Ishikawa (cell line): Measurements from ENCODE around the gene FOXL2NB.

Experiments
- CEBPB ChIP-seq: IDR thresholded peaks from 2 replicates; pipeline ENCODE4 v1.6.1; 2012
- CREB1 ChIP-seq: IDR thresholded peaks from 2 replicates; pipeline ENCODE4 v1.6.1; 2012; ENCODE audit warnings: low read depth
- EGR1 ChIP-seq: IDR thresholded peaks from 2 replicates; pipeline ENCODE4 v1.6.1; 2012
- EP300 ChIP-seq: IDR thresholded peaks from 2 replicates; pipeline ENCODE4 v1.6.1; 2012; ENCODE audit warnings: borderline replicate concordance
- NFIC ChIP-seq: IDR thresholded peaks from 2 replicates; pipeline ENCODE4 v1.6.1; 2012
- TAF1 ChIP-seq: IDR thresholded peaks from 2 replicates; pipeline ENCODE4 v1.6.1; 2012; ENCODE audit warnings: low read depth, mild to moderate bottlenecking
- TCF12 ChIP-seq: IDR thresholded peaks from 2 replicates; pipeline ENCODE4 v1.6.1; 2012; ENCODE audit warnings: low read depth
- TEAD4 ChIP-seq: IDR thresholded peaks from 2 replicates; pipeline ENCODE4 v1.6.1; 2012
- YY1 ChIP-seq: IDR thresholded peaks from 2 replicates; pipeline ENCODE4 v1.6.1; 2012; ENCODE audit warnings: low read depth
- ZBTB7A ChIP-seq: IDR thresholded peaks from 2 replicates; pipeline ENCODE4 v1.6.1; 2012; ENCODE audit warnings: low read depth
- TF ChIP-seq, protein P1 (sequence below): IDR thresholded peaks from 2 replicates; pipeline ENCODE4 v1.6.1; 2012; ENCODE audit warnings: low read depth, mild to moderate bottlenecking
- TF ChIP-seq, protein P2 (sequence below): IDR thresholded peaks from 2 replicates; pipeline ENCODE4 v1.6.1; 2012
- TF ChIP-seq, protein P3 (sequence below): IDR thresholded peaks from 2 replicates; pipeline ENCODE4 v1.6.1; 2012

DNA sequence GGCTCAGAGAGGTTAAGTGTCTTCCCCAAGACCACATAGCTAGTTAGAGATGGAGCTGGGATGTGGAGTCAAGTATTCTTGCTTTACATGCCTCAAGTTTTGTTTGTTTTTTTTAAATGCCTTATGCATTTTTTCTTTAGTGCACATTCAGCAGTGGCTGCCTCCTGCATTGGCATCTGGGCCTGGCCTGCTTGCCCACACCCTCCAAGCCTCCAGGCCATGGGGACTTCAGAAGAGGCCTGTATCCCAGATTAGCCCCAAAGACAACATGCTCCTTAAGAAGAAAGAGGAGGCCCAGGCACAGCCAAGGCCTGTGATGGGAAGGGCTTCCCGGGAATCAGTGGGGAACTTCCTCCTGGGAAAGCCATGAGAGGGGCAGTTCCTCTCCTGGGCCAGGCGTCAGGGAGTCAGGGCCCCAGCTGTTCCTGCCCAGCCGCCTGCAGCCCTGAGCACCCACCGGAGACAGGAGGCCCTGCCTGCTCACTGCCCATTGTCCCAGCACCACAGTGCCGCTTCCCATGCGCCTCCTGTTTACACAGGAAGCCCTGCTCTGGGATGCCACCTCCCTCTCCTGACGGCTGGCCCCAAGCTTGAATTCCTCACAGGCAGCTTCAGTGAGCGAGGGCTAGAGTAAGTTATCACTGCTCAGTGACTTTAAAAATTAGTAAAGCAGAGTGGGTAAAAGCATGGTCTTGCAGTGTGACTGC is 16.0 kb downstream of the FOXL2NB start:
- TF ChIP-seq TAF1, result no peak
- TF ChIP-seq, protein P1, sequence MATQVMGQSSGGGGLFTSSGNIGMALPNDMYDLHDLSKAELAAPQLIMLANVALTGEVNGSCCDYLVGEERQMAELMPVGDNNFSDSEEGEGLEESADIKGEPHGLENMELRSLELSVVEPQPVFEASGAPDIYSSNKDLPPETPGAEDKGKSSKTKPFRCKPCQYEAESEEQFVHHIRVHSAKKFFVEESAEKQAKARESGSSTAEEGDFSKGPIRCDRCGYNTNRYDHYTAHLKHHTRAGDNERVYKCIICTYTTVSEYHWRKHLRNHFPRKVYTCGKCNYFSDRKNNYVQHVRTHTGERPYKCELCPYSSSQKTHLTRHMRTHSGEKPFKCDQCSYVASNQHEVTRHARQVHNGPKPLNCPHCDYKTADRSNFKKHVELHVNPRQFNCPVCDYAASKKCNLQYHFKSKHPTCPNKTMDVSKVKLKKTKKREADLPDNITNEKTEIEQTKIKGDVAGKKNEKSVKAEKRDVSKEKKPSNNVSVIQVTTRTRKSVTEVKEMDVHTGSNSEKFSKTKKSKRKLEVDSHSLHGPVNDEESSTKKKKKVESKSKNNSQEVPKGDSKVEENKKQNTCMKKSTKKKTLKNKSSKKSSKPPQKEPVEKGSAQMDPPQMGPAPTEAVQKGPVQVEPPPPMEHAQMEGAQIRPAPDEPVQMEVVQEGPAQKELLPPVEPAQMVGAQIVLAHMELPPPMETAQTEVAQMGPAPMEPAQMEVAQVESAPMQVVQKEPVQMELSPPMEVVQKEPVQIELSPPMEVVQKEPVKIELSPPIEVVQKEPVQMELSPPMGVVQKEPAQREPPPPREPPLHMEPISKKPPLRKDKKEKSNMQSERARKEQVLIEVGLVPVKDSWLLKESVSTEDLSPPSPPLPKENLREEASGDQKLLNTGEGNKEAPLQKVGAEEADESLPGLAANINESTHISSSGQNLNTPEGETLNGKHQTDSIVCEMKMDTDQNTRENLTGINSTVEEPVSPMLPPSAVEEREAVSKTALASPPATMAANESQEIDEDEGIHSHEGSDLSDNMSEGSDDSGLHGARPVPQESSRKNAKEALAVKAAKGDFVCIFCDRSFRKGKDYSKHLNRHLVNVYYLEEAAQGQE, result no peak
- TF ChIP-seq, protein P2, sequence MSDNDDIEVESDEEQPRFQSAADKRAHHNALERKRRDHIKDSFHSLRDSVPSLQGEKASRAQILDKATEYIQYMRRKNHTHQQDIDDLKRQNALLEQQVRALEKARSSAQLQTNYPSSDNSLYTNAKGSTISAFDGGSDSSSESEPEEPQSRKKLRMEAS, result no peak
- TF ChIP-seq TCF12, result no peak
- no peak for TF ChIP-seq ZBTB7A
- no peak for TF ChIP-seq EGR1
- no peak for TF ChIP-seq YY1
- no peak for TF ChIP-seq NFIC
- TF ChIP-seq TEAD4, result no peak
- no peak for TF ChIP-seq CREB1
- no peak for TF ChIP-seq EP300
- TF ChIP-seq, protein P3, sequence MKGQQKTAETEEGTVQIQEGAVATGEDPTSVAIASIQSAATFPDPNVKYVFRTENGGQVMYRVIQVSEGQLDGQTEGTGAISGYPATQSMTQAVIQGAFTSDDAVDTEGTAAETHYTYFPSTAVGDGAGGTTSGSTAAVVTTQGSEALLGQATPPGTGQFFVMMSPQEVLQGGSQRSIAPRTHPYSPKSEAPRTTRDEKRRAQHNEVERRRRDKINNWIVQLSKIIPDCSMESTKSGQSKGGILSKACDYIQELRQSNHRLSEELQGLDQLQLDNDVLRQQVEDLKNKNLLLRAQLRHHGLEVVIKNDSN, result no peak
- TF ChIP-seq CEBPB, result no peak
